Stimulated activated CD8-positive, alpha-beta memory T cell treated with anti-CD3 and anti-CD28 coated beads, Interleukin-4, amount 100 ng/mL, for 1 hour (primary cell): Measurements from ENCODE around the gene CLTCL1.

Source experiments
- DNase-seq, 2 donors: peaks; one replicate each; pipeline ENCODE4 v3.0.0-alpha.2; 2020; ENCODE audit warnings: low read depth in 2 of 2, low spot score in 1 of 2

Gene CLTCL1

GRCh38 chr22:19134176-19134831 lies 157.2 kb downstream of the CLTCL1 start:
- DNase-seq = no peak

GRCh38 chr22:19133561-19133960 lies 158.0 kb downstream of the CLTCL1 start:
- DNase-seq = no peak

GRCh38 chr22:19132693-19133400 lies 158.7 kb downstream of the CLTCL1 start:
- no peak for DNase-seq

GRCh38 chr22:19132153-19132552 lies 159.4 kb downstream of the CLTCL1 start:
- no peak for DNase-seq

GRCh38 chr22:19131685-19132015 lies 159.9 kb downstream of the CLTCL1 start:
- no peak for DNase-seq

GRCh38 chr22:19130959-19131684 lies 160.4 kb downstream of the CLTCL1 start, which contains the start of gene TSSK2:
TSSK2 (plus strand) TSS chr22:19131308; CDS start chr22:19131400, 92 bp downstream.
- no peak for DNase-seq

GRCh38 chr22:19129871-19130270 lies 161.6 kb downstream of the CLTCL1 start:
- no peak for DNase-seq
